Lung (tissue), 12 donors: ENCODE results near the gene POLH. TPM values are rescaled to one million over a fixed set of nuclear protein-coding genes. Genes with fewer than 3 reads are reported as not detected.
"Not testable (repeated sequence)": the region's sequence is repeated elsewhere in the genome, so short reads cannot be mapped to it uniquely, and the experiment has no call there.

Experiments
- ATAC-seq: fragments of 200-7000 bp; cut with Tn5 transposase; one replicate; pipeline ENCODE4 v1.9.1; 2020; ENCODE audit warnings: moderate number of reproducible peaks; ENCODE audit not compliant: insufficient read depth, low FRiP score
- DNase-seq, 3 donors: peaks; one replicate each; pipeline ENCODE4 v3.0.0-alpha.2; 2013 to 2017
- H3K27ac ChIP-seq, 2 donors: one replicate each; pipeline ENCODE4 v1.5.1; 2013; ENCODE audit warnings: mild to moderate bottlenecking in 2 of 2, moderate library complexity in 2 of 2, control low read depth in 1 of 2, inconsistent platforms in 1 of 2, low read depth in 1 of 2, low read length in 1 of 2
- H3K27me3 ChIP-seq, 3 donors: one replicate each; pipeline ENCODE4 v1.5.1; 2013; ENCODE audit warnings: low read length in 2 of 3; ENCODE audit not compliant: control insufficient read depth in 3 of 3, insufficient read depth in 3 of 3
- H3K36me3 ChIP-seq, 4 donors: one replicate each; pipeline ENCODE4 v1.5.1; 2013; ENCODE audit warnings: low read length in 4 of 4, mild to moderate bottlenecking in 1 of 4, moderate library complexity in 1 of 4; ENCODE audit not compliant: control insufficient read depth in 4 of 4, insufficient read depth in 4 of 4
- H3K4me1 ChIP-seq, 5 donors: one replicate each; pipeline ENCODE4 v1.5.1; 2013; ENCODE audit warnings: low read length in 5 of 5, mild to moderate bottlenecking in 2 of 5, moderate library complexity in 1 of 5; ENCODE audit not compliant: control insufficient read depth in 5 of 5, insufficient read depth in 5 of 5
- H3K4me3 ChIP-seq: one replicate; pipeline ENCODE4 v1.5.1; 2013; ENCODE audit warnings: mild to moderate bottlenecking, control low read depth, moderate library complexity
- H3K9ac ChIP-seq, 2 donors: one replicate each; pipeline ENCODE4 v1.5.1; 2013; ENCODE audit warnings: low read length in 2 of 2, control low read depth in 1 of 2; ENCODE audit not compliant: insufficient read depth in 1 of 2
- H3K9me3 ChIP-seq, 4 donors: one replicate each; pipeline ENCODE4 v1.5.1; 2013; ENCODE audit warnings: low read length in 3 of 4, mild to moderate bottlenecking in 1 of 4, moderate library complexity in 1 of 4; ENCODE audit not compliant: control insufficient read depth in 4 of 4, insufficient read depth in 3 of 4
- CTCF ChIP-seq: IDR thresholded peaks from 2 replicates; pipeline ENCODE4 v1.5.1; 2012; ENCODE audit warnings: mild to moderate bottlenecking; ENCODE audit errors: control extremely low read depth, extremely low read depth
- WGBS, 2 donors: extraction: QIAGEN DNeasy Blood & Tissue Kit; methylation state at CpG; one replicate each; pipeline ENCODE4 v1.1.7; 2013; 5-methylcytosine and 5-hydroxymethylcytosine counted together
- polyA plus RNA-seq, 2 donors: library from polyadenylated mRNA; stranded (reverse); fragments of 200-250 nt; gene quantifications; one replicate each; pipeline ENCODE4 v1.2.1, GENCODE V29; 2013
- total RNA-seq, 2 donors: library from RNA; depleted of rRNA in 1 of 2; stranded (reverse); fragments of >200 nt in 1 of 2; gene quantifications; one replicate each; pipeline ENCODE4 v1.2.1, GENCODE V29; 2014 to 2021
- donor health status: control.
- donor health status: control.
- donor health status: Bipolar disorder and iron deficiency.
- donor health status: healthy.
- donor health status: DM: yes; HTN: yes; CAD: no.

POLH gene
- total and polyA plus RNA-seq, 4 donors = 4.0 to 27.3 (median 7.5) TPM

GRCh38 chr6:43540507-43540906 is 35.5 kb upstream of the POLH start:
- H3K9ac ChIP-seq = no peak overlapping the region
- 97 to 99% methylated on average over 5 of the region's 5 CpGs for WGBS, 2 donors
- no peak for ATAC-seq
- no peak for DNase-seq
- no peak overlapping the region for H3K27ac ChIP-seq
- no peaks in the 10 kb centered on the region for H3K4me1 ChIP-seq
- H3K27me3 ChIP-seq = no peaks in the 10 kb centered on the region
- no peak overlapping the region for H3K4me3 ChIP-seq
- no peak for TF ChIP-seq CTCF
- H3K9me3 ChIP-seq = no peaks in the 10 kb centered on the region
- peaks cover 3 to 18% (median 11%) of the 10 kb centered on the region in 4 donors for H3K36me3 ChIP-seq

- Histone ChIP-seq H3K9ac (no peak overlapping the region), H3K27ac (no peak overlapping the region), H3K9me3 (no peaks in the 10 kb centered on the region), H3K4me3 (no peak overlapping the region), H3K36me3 (peaks cover 3 to 28% (median 12%) of the 10 kb centered on the region in 4 donors), H3K4me1 (no peaks in the 10 kb centered on the region), H3K27me3 (no peaks in the 10 kb centered on the region)
- no peak for TF ChIP-seq CTCF
- WGBS, 2 donors = 95 to 97% methylated on average over 8 of the region's 8 CpGs
- DNase-seq = no peak
- no peak for ATAC-seq
These were observed 34.1 kb upstream of the POLH start for GRCh38 chr6:43541774-43542471.

GRCh38 chr6:43544461-43544860 is 31.5 kb upstream of the POLH start:
- TF ChIP-seq CTCF = no peak
- Histone ChIP-seq H3K4me1 (no peaks in the 10 kb centered on the region), H3K36me3 (peaks cover 3 to 42% (median 15%) of the 10 kb centered on the region in 4 donors), H3K4me3 (no peak overlapping the region), H3K9ac (no peak overlapping the region), H3K9me3 (no peaks in the 10 kb centered on the region), H3K27ac (no peak overlapping the region), H3K27me3 (no peaks in the 10 kb centered on the region)
- WGBS, 2 donors = 81 to 85% methylated on average over 4 of the region's 4 CpGs
- ATAC-seq (no peak), DNase-seq (no peak)

- TF ChIP-seq CTCF = no peak
- no peak for ATAC-seq
- no peak overlapping the region for H3K4me3 ChIP-seq
- no peak for DNase-seq
- 86 to 92% methylated on average over 3 of the region's 3 CpGs for WGBS, 2 donors
- no peaks in the 10 kb centered on the region for H3K9me3 ChIP-seq
- no peaks in the 10 kb centered on the region for H3K4me1 ChIP-seq
- H3K27ac ChIP-seq = no peak overlapping the region
- H3K36me3 ChIP-seq = peaks cover 14 to 48% (median 23%) of the 10 kb centered on the region in 4 donors
- no peaks in the 10 kb centered on the region for H3K27me3 ChIP-seq
- H3K9ac ChIP-seq = no peak overlapping the region
These were observed 28.8 kb upstream of the POLH start for GRCh38 chr6:43547222-43547621.

GRCh38 chr6:43557620-43558019 is 18.4 kb upstream of the POLH start:
- not testable (repeated sequence) for ATAC-seq, DNase-seq, H3K9ac ChIP-seq, H3K4me1 ChIP-seq, H3K9me3 ChIP-seq, H3K4me3 ChIP-seq, H3K27ac ChIP-seq, H3K27me3 ChIP-seq
- WGBS, 2 donors = 95% methylated on average over 5 to 7 of the region's 7 CpGs
- H3K36me3 ChIP-seq = peaks cover 32 to 44% (median 35%) of the 10 kb centered on the region in 4 donors
